ENCODE results near the gene TCAP.

- TF ChIP-seq EZH2phosphoT487 (IDR thresholded peaks at IDR 0.05; ENCODE audit: insufficient read depth, low read depth): no peak
- TF ChIP-seq EZH2 (IDR thresholded peaks at IDR 0.05; ENCODE audit: insufficient read depth, poor library complexity, severe bottlenecking): no peak
These were observed 29.5 kb upstream of the TCAP start for GRCh38 chr17:39635614-39636176.

Measured in GM23248 (cell line).